ENCODE measurements around the gene AOC3.

- TF ChIP-seq L3MBTL2 (conservative IDR thresholded peaks at IDR 0.05) (no peak), BHLHE40 (IDR thresholded peaks at IDR 0.05; ENCODE audit: borderline replicate concordance) (no peak), ZNF384 (IDR thresholded peaks at IDR 0.05) (no peak), PKNOX1 (IDR thresholded peaks at IDR 0.05) (no peak), SUZ12 (IDR thresholded peaks at IDR 0.05) (no peak), NFRKB (IDR thresholded peaks at IDR 0.05) (no peak)
These were observed 20.0 kb upstream of the AOC3 start for GRCh38 chr17:42830971-42831370.
